H9 (cell line): ENCODE data around the gene CTNND1. TPM values are rescaled to one million over a fixed set of nuclear protein-coding genes. Genes with fewer than 3 reads are reported as not detected.

ENCODE experiments used
- DNase-seq: peaks from one replicate; pipeline ENCODE4 v3.0.0-alpha.2; 2017
- H2AFZ ChIP-seq: one replicate; pipeline ENCODE4 v1.6.1; 2013; ENCODE audit warnings: mild to moderate bottlenecking, low read length, control low read depth, moderate library complexity
- H2AK5ac ChIP-seq: 2 replicates; pipeline ENCODE4 v1.6.1; 2013; ENCODE audit warnings: low read length, control low read depth, mixed read lengths; ENCODE audit not compliant: insufficient read length
- H2BK120ac ChIP-seq: one replicate; pipeline ENCODE4 v1.6.1; 2013; ENCODE audit warnings: low read depth, mild to moderate bottlenecking, low read length, control low read depth, inconsistent platforms; ENCODE audit not compliant: poor library complexity, severe bottlenecking
- H2BK12ac ChIP-seq: 2 replicates; pipeline ENCODE4 v1.6.1; 2013; ENCODE audit warnings: low read length, control low read depth, mixed read lengths, low read depth; ENCODE audit not compliant: insufficient read length
- H2BK15ac ChIP-seq: 2 replicates; pipeline ENCODE4 v1.6.1; 2013; ENCODE audit warnings: low read depth, low read length, control low read depth
- H2BK20ac ChIP-seq: one replicate; pipeline ENCODE4 v1.6.1; 2013; ENCODE audit warnings: low read depth, mild to moderate bottlenecking, low read length, control low read depth, inconsistent platforms; ENCODE audit not compliant: poor library complexity, severe bottlenecking
- H2BK5ac ChIP-seq: 2 replicates; pipeline ENCODE4 v1.6.1; 2013; ENCODE audit warnings: low read length, control low read depth, mixed read lengths; ENCODE audit not compliant: insufficient read length
- H3K14ac ChIP-seq: 2 replicates; pipeline ENCODE4 v1.6.1; 2013; ENCODE audit warnings: low read length, control low read depth; ENCODE audit not compliant: insufficient read depth
- H3K18ac ChIP-seq: 2 replicates; pipeline ENCODE4 v1.6.1; 2013; ENCODE audit warnings: low read depth, mild to moderate bottlenecking, mixed read lengths, low read length, control low read depth; ENCODE audit not compliant: insufficient read length
- H3K23ac ChIP-seq: 2 replicates; pipeline ENCODE4 v1.6.1; 2013; ENCODE audit warnings: low read length, control low read depth, mixed read lengths, low read depth; ENCODE audit not compliant: insufficient read length
- H3K23me2 ChIP-seq: 2 replicates; pipeline ENCODE4 v1.6.1; 2013; ENCODE audit warnings: low read depth, mild to moderate bottlenecking, mixed read lengths, low read length, control low read depth; ENCODE audit not compliant: insufficient read length, poor library complexity, severe bottlenecking
- H3K27ac ChIP-seq: 2 replicates; pipeline ENCODE4 v1.5.1; 2013; ENCODE audit warnings: low read length, control low read depth, mixed read lengths, low read depth; ENCODE audit not compliant: insufficient read length
- H3K27me3 ChIP-seq: 2 replicates; pipeline ENCODE4 v1.6.1; 2013; ENCODE audit warnings: low read length, control low read depth, inconsistent platforms; ENCODE audit not compliant: insufficient read depth
- H3K4ac ChIP-seq: 2 replicates; pipeline ENCODE4 v1.6.1; 2013; ENCODE audit warnings: low read depth, mild to moderate bottlenecking, control low read depth, inconsistent platforms, low read length, moderate library complexity
- H3K4me1 ChIP-seq: 2 replicates; pipeline ENCODE4 v1.6.1; 2013; ENCODE audit warnings: low read length, control low read depth, inconsistent platforms; ENCODE audit not compliant: insufficient read depth
- H3K4me2 ChIP-seq: 2 replicates; pipeline ENCODE4 v1.6.1; 2013; ENCODE audit warnings: low read length, control low read depth, mixed read lengths; ENCODE audit not compliant: insufficient read length, insufficient read depth
- H3K56ac ChIP-seq: 2 replicates; pipeline ENCODE4 v1.6.1; 2013; ENCODE audit warnings: low read depth, mild to moderate bottlenecking, mixed read lengths, low read length, control low read depth; ENCODE audit not compliant: insufficient read length
- H3K79me1 ChIP-seq: 2 replicates; pipeline ENCODE4 v1.6.1; 2013; ENCODE audit warnings: low read depth, mild to moderate bottlenecking, moderate library complexity, low read length, control low read depth, inconsistent platforms; ENCODE audit not compliant: insufficient read depth, poor library complexity, severe bottlenecking
- H3K79me2 ChIP-seq: 2 replicates; pipeline ENCODE4 v1.6.1; 2013; ENCODE audit warnings: low read length, control low read depth, inconsistent platforms; ENCODE audit not compliant: insufficient read depth
- H3K9ac ChIP-seq: 2 replicates; pipeline ENCODE4 v1.6.1; 2013; ENCODE audit warnings: low read length, control low read depth, mixed read lengths; ENCODE audit not compliant: insufficient read length; ENCODE audit errors: extremely low read depth
- H3K9me3 ChIP-seq: one replicate; pipeline ENCODE4 v1.6.1; 2013; ENCODE audit warnings: low read depth, low read length, inconsistent platforms; ENCODE audit not compliant: control insufficient read depth
- H3T11ph ChIP-seq: one replicate; pipeline ENCODE4 v1.6.1; 2013; ENCODE audit warnings: mild to moderate bottlenecking, low read length, control low read depth, inconsistent platforms
- H4K20me1 ChIP-seq: one replicate; pipeline ENCODE4 v1.6.1; 2013; ENCODE audit not compliant: control insufficient read depth, insufficient read length, insufficient read depth
- H4K5ac ChIP-seq: 2 replicates; pipeline ENCODE4 v1.6.1; 2013; ENCODE audit warnings: low read depth, mild to moderate bottlenecking, mixed read lengths, low read length, control low read depth; ENCODE audit not compliant: insufficient read length
- H4K8ac ChIP-seq: replicated peaks from 2 replicates; pipeline ENCODE4 v1.6.1; 2013; ENCODE audit warnings: low read length, control low read depth, mixed read lengths, low read depth; ENCODE audit not compliant: insufficient read length
- H4K91ac ChIP-seq: 2 replicates; pipeline ENCODE4 v1.6.1; 2013; ENCODE audit warnings: low read depth, mild to moderate bottlenecking, moderate library complexity, mixed read lengths, low read length, control low read depth; ENCODE audit not compliant: insufficient read length
- H3K27ac Mint-ChIP-seq, 3 experiments: 2 replicates in 2 of 3; 3 replicates in 1 of 3; pipeline ENCODE4 v1.8.0; 2020 to 2021; ENCODE audit warnings: mixed read lengths in 3 of 3, mild to moderate bottlenecking in 1 of 3, moderate library complexity in 1 of 3
- H3K27me3 Mint-ChIP-seq: 2 replicates; pipeline ENCODE4 v1.8.0; 2021; ENCODE audit warnings: low read depth, mild to moderate bottlenecking, moderate library complexity, mixed read lengths
- H3K36me3 Mint-ChIP-seq, 3 experiments: 2 replicates in 2 of 3; 3 replicates in 1 of 3; pipeline ENCODE4 v1.8.0; 2020 to 2021; ENCODE audit warnings: low read depth in 3 of 3, mixed read lengths in 3 of 3; ENCODE audit not compliant: insufficient read depth in 1 of 3
- H3K4me1 Mint-ChIP-seq, 2 experiments: 2 replicates each; pipeline ENCODE4 v1.8.0; 2020; ENCODE audit warnings: mixed read lengths in 2 of 2
- H3K4me3 Mint-ChIP-seq, 2 experiments: 2 replicates in 1 of 2; 3 replicates in 1 of 2; pipeline ENCODE4 v1.8.0; 2020 to 2021; ENCODE audit warnings: mild to moderate bottlenecking in 2 of 2, mixed read lengths in 2 of 2, moderate library complexity in 1 of 2
- H3K9me3 Mint-ChIP-seq, 2 experiments: 2 replicates in 1 of 2; 3 replicates in 1 of 2; pipeline ENCODE4 v1.8.0; 2020; ENCODE audit warnings: mild to moderate bottlenecking in 2 of 2, mixed read lengths in 2 of 2, moderate library complexity in 1 of 2
- WGBS: extraction: QIAGEN DNeasy Blood & Tissue Kit; methylation state at CpG from one replicate; pipeline ENCODE4 v1.1.7; 2013; ENCODE audit warnings: missing lambda C conversion rate, low lambda C conversion rate, mixed read lengths; ENCODE audit not compliant: insufficient read length; ENCODE audit errors: extremely low coverage; 5-methylcytosine and 5-hydroxymethylcytosine counted together
- total RNA-seq: library from RNA; stranded (reverse); gene quantifications from 2 replicates; pipeline ENCODE4 v1.2.1, GENCODE V29; 2021
- TF ChIP-seq, protein P1 (sequence below): fragments of 200-600 bp; sonication (generic); conservative IDR thresholded peaks from 3 replicates; pipeline ENCODE4 v1.8.0; 2021; ENCODE audit warnings: antibody characterized with exemption, mild to moderate bottlenecking

The CTNND1 gene
- total RNA-seq, 1 experiment from 2014 or later: 164 TPM

DNA sequence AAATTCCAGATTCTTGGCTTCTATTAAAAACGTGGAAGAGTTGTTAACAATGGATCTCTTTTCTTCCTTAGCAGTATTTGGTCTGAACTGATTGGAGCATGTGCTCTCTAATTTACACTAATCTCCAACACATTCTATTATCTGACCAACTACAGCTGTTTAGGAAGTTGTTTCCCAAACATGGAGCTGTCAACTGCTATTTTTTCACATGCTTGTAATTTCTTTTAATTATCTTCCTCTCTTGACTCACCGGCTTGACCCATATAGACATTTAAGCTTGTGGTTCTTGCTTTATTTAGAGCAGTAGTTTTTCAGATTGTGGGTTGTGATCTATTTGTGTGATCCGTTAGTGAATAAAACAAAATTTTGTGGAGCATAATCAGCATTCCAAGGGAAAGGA is 40.8 kb downstream of the CTNND1 start:
- H4K20me1 ChIP-seq: no peaks in the 10 kb centered on the region
- no CpG with 5 or more reads among the region's 3 CpGs for WGBS
- H3K18ac ChIP-seq: no peak overlapping the region
- no peaks in the 10 kb centered on the region for H3K27me3 ChIP-seq
- H3K56ac ChIP-seq: no peak overlapping the region
- no peaks in the 10 kb centered on the region for H3K23me2 ChIP-seq
- H2BK15ac ChIP-seq: no peak overlapping the region
- Mint-ChIP-seq H3K36me3 (peaks cover 48 to 77% (median 72%) of the 10 kb centered on the region in 3 experiments), H3K27me3 (no peaks in the 10 kb centered on the region), H3K9me3 (no peaks in the 10 kb centered on the region), H3K27ac (no peak overlapping the region), H3K4me3 (no peak overlapping the region), H3K4me1 (peaks cover 17% of the 10 kb centered on the region in 2 experiments; a peak in 3 of 4 replicates)
- no peaks in the 10 kb centered on the region for H3K79me2 ChIP-seq
- no peak overlapping the region for H3T11ph ChIP-seq
- no peak overlapping the region for H3K4ac ChIP-seq
- no peak overlapping the region for H2BK20ac ChIP-seq
- H3K14ac ChIP-seq: no peak overlapping the region
- TF ChIP-seq, protein P1, sequence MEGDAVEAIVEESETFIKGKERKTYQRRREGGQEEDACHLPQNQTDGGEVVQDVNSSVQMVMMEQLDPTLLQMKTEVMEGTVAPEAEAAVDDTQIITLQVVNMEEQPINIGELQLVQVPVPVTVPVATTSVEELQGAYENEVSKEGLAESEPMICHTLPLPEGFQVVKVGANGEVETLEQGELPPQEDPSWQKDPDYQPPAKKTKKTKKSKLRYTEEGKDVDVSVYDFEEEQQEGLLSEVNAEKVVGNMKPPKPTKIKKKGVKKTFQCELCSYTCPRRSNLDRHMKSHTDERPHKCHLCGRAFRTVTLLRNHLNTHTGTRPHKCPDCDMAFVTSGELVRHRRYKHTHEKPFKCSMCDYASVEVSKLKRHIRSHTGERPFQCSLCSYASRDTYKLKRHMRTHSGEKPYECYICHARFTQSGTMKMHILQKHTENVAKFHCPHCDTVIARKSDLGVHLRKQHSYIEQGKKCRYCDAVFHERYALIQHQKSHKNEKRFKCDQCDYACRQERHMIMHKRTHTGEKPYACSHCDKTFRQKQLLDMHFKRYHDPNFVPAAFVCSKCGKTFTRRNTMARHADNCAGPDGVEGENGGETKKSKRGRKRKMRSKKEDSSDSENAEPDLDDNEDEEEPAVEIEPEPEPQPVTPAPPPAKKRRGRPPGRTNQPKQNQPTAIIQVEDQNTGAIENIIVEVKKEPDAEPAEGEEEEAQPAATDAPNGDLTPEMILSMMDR: no peak
- H2BK5ac ChIP-seq: no peak overlapping the region
- H3K79me1 ChIP-seq: peaks cover 4% of the 10 kb centered on the region
- H3K23ac ChIP-seq: no peak overlapping the region
- H3K4me1 ChIP-seq: no peaks in the 10 kb centered on the region
- no peak overlapping the region for H3K27ac ChIP-seq
- no peak overlapping the region for H3K4me2 ChIP-seq
- no peak overlapping the region for H3K9ac ChIP-seq
- H2BK120ac ChIP-seq: no peak overlapping the region
- no peak overlapping the region for H2BK12ac ChIP-seq
- no peak overlapping the region for H4K8ac ChIP-seq
- H3K9me3 ChIP-seq: no peaks in the 10 kb centered on the region
- H2AK5ac ChIP-seq: no peak overlapping the region
- H4K91ac ChIP-seq: no peak overlapping the region
- no peak for DNase-seq
- no peak overlapping the region for H2AFZ ChIP-seq
- H4K5ac ChIP-seq: no peak overlapping the region
